RKO (cell line): ENCODE measurements around the gene THSD7A.
A peak's percentile ranks its signal among the peaks of the same experiment; 100 is the strongest.

Source experiments
- DNase-seq: peaks from one replicate; pipeline ENCODE4 v3.0.0-alpha.2; 2016; ENCODE audit warnings: low spot score

Gene THSD7A

DNA sequence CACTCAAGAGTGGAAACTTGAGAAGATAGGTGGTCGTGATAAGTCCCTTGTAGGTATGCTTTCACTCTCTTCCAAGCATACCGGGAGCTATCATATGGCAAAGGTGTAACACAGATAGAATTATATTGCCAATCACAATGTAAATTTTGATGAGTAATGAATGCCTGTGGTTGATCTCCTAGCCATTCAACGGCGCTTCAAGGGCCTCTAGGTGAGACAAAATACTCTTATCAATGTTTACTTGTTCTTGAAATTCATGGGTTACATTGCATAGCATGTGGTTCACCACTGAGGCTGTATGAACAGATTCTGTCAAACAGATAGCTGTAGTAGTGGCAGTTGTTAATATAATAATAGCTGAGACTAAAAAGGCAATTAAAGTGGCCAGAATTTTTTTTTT, 82.4 kb downstream of the THSD7A start:
- no peak for DNase-seq

GRCh38 chr7:11748884-11749283, 83.1 kb downstream of the THSD7A start:
- DNase-seq: peak; percentile 17

DNA sequence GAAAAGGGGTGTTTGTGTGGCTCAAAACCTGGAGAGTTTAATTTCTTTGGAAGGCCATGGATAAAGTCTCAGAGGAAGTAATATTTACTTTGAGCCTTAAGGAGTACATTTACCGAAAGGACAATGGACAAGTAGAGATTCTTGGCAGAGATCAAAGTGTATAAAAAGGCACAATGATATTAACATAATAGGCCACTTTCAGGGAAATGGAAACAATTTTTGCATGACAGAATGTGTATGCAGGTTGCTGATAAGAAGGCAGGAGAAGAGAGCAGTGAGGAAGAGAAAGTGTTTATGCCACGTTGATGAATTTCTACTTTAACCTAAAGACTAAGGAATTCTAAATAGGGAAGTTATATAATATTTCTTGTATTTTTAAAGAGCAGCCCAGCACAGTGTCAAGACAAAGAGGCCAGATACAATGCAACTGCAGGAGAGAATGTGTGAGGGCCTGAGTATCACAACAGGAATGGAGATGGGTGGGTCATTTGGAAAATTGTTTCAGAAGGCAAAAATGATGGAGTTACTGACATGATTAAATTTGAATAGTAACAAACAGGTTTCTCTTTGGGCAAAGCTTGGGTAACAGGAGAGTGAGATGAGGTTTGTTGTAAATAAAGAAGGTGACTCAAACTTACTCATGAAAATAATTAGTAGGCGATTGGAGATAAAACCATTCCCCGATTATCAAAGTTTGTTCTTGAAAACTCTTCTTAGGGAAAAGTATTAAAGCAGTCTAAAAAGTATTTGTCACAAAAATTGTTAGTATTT, 84.1 kb downstream of the THSD7A start:
- DNase-seq: no peak

- DNase-seq: no peak
These were observed 85.4 kb downstream of the THSD7A start for GRCh38 chr7:11746591-11746990.

- DNase-seq: no peak
These were observed 88.5 kb downstream of the THSD7A start for GRCh38 chr7:11743548-11743947.

- DNase-seq: no peak
These were observed 89.0 kb downstream of the THSD7A start for GRCh38 chr7:11743016-11743415.

DNA sequence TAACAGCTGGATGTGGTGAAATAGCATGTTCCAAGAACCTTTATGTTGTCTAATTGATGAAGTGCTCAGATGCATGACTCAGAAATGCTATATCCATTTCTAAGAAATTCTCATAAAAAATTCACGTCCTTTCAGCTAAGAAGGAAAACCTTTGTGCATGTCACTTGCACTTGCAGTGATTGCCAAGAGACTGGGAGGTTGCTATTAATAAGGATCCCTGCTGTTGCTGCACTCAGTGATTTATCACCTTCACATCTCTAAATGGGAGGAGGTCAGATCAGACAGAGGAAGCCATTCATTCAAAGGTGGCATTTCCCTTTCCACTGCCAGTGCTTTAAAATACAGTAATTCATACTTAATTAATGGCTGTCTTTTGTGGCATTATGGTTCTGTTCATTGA, 89.5 kb downstream of the THSD7A start:
- DNase-seq: no peak

GRCh38 chr7:11737723-11738122, 94.3 kb downstream of the THSD7A start:
- DNase-seq: no peak

GRCh38 chr7:11732207-11732606, 99.8 kb downstream of the THSD7A start:
- no peak for DNase-seq

DNA sequence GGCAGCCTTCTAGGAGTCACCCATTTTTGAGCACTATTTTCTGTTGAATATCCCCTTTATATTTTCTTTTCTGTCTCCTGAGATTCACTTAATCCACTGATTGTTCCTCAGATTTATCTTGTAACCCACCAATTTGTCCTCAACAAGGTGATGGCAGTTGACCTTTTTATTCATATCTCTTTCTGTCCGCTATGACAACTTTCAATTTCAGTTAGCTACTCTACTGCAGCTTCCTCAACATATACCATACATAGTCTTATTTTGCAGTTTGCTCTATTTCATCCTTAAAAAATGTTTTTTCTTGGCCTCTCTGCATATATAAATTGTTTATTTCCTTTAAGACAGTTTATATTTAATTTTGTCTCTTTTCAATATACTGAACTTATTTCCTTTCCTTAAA, 101.3 kb downstream of the THSD7A start:
- no peak for DNase-seq

DNA sequence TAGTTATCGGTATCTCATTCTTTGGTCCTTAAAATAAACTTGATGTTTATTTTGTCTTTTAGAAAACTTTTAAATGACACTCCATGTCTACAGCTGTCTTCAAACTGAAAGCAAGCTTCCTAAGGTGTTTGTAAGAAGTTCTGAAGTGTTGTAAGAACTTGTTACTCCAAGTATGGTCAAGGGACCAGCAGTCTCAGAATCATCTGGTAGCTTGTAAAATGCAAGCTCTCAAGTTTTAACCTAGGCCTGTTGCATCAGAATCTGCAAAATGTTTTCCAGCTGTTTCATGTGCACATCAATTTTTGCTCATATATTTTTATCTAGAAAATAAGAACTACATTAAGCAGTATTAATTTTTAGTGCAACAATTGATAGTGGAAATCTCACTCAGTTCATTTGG, 104.1 kb downstream of the THSD7A start:
- DNase-seq: no peak

DNA sequence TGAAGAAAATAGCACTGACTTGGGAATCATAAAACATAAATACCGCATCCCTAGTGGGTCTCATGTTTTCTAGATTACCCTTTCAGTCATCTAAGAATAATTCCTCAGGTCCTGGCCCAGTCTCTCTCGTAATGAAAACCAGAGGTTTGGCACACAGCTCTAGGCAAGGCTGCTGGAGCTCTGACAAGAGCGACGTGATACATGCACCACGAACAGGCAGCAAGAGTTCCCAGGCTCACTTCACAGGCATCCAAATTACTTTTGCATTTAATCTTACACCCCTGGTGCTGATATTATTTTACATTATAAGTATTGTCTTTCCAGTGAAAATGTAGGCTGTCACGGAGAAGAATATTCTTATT, 105.2 kb downstream of the THSD7A start:
- no peak for DNase-seq

DNA sequence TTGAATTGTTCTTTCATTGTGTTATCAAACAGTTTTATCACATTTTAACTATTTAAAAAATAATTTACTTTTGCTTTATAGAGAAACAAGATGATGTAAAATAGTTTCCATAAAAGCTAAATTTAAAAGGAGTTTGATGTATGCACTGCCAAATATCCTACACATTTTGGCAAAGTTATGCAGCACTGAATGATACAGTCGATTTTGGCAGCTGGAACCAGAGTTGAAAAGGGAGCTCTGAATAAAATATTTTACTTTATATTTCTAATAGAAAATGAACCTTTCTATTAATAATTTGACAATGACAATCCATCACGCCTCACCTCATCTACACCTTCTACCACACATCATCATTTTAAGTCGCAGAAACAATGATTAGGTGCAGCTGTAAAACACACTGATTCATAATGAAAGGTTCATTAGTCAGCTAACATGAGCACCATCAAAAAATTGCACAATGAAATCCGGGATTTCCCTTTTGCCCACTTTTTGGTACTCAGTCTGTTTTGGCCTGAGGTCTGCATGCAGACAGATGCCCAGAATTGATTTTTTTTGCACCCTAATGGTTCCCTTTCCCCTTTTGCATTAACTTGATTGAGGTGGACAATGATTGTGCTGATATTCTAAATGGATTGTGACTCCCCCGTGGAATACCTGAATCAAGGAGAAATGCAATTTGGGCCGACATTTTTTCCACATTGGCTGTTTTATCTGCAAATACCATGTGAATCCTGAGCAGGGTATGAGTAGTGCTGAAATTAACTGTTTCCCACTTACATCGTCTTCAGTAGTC, 105.8 kb downstream of the THSD7A start:
- peak; percentile 35 for DNase-seq

DNA sequence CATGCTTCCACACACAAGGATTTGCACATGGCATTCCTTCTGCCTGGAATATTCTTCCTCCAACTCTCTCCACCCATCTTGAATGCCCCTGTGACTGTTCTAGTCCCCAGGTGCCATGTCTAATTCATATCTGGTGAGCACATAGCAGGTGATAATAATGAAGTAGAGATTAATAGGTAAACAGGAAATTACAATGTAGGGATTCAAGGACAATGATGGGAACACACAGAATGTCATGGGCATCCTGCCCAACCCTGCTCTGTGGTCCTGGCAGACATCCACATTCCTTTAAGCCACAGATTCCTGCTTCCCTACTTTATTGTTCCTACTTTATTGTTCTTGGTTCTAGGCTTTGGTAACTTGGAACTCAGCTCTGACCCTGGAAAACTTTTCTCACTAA, 115.8 kb downstream of the THSD7A start:
- DNase-seq: no peak

DNA sequence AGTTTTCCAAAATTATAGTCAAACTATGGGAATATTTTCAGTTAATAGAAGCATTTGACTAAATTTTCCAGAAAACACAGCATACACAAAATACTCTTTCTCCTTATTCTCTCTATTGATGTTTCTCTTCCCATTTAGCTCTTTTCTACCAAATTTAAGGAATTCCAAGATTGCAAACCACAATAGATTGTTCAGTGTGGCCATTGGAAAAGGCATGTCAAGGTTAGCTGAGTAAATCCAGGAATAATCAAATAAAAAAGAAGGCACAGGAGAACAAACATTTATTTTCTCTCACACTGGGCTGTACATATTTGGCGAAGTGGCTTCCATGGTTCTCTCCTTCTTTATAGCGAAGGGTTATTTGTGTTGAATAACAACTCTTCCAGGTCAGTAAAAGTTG, 117.3 kb downstream of the THSD7A start:
- no peak for DNase-seq

DNA sequence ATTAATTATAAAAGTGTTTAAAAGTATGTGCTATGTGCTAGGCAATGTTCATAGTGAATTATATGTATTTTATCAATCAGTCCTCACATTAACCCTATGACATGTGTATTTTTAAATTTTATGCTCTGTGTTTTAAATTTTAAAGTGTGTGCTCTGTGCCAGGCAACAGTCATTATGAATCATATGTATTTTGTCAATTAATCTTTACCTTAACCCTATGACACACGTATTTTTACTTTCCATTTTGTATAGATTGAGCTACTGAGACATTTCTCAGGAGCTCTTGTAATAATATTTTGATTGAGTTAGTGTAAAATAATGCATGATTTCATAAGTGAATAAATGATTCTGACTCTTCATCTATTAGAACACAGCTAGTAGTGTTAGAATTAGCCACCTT, 117.8 kb downstream of the THSD7A start:
- no peak for DNase-seq

DNA sequence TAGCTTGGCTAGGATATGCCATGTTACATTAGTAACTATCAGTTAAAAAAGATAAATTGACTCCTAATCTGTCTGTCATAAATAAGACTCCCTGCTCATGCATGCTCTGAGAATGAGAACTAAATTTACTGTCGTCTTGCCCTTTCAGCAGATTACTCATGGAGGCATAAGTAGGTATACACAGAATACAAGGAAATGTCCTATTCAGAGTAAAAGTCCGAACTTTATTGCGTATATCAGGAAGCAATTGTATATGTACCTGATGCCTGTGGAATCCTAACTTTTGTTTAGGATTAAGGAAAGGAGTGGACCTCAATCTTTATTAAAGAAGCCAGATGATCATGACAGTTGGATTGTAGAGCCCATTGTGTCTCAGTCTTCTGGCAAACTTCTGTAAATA, 118.6 kb downstream of the THSD7A start:
- no peak for DNase-seq

- no peak for DNase-seq
These were observed 121.6 kb downstream of the THSD7A start for GRCh38 chr7:11710377-11710776.

- no peak for DNase-seq
These were observed 122.8 kb downstream of the THSD7A start for GRCh38 chr7:11709196-11709595.

GRCh38 chr7:11707606-11708193, 124.3 kb downstream of the THSD7A start:
- no peak for DNase-seq

DNA sequence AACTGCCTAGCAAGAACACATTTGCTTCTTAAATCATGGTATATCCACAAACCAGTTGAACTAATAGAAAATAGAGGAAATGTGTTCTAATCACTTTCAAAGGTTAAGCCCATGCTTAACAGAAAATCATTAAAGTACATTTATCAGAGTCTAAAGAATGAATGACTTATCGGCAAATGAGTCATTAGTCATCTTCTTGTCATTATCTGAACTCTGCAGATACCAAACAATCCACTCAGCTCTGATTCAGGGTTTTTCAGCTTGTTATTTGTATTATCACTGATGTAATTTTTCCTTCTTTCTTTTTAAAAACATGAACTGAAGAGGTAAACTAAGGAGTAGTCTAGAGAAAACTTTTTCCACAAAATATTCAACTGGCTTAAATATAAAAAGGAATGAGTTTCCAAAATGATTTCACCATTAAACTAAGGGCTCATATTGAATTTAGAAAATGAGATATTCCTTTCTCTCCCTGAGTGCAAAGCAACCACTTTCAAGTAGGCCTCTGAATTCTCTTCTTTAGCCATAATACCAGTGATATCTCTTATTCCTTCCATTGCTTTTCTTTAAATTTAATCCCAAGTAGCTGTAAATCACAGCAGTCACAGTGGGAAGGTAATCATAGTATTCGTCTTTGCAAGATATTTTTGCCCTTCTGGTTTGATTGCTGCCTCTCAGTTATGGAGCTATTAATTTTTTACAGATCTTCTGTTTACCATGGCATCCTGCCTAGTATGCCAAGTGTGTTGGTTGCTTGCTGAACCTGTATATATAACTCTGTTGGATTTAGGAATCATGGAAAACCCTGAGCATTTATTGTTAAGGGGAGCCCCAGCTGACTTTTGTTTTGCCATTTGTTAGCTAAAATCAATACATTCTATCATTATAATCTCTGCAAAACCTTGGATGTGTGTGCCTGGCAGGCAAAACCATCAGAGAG, 125.1 kb downstream of the THSD7A start:
- peak; percentile 6 for DNase-seq

GRCh38 chr7:11703829-11704228, 128.2 kb downstream of the THSD7A start:
- DNase-seq: no peak
